DOHH2 (cell line): ENCODE data around the gene SH3BP5L.

Source experiments
- H3F3A ChIP-seq: fragments of 200-600 bp; sonication (generic), shearing (Covaris generic); 2 replicates; pipeline ENCODE4 v1.6.0; 2016; ENCODE audit warnings: antibody characterized with exemption, mild to moderate bottlenecking; ENCODE audit not compliant: control insufficient read depth, insufficient read depth
- H3K27ac ChIP-seq: fragments of 200-600 bp; sonication (generic); 2 replicates; pipeline ENCODE4 v1.5.1; 2014; ENCODE audit warnings: low read depth, mild to moderate bottlenecking, low read length, moderate library complexity
- H3K27me3 ChIP-seq: fragments of 200-600 bp; sonication (generic); 2 replicates; pipeline ENCODE4 v1.6.1; 2014; ENCODE audit warnings: mild to moderate bottlenecking, low read length, mixed read lengths; ENCODE audit not compliant: control insufficient read depth
- H3K36me3 ChIP-seq: fragments of 200-600 bp; sonication (generic); 2 replicates; pipeline ENCODE4 v1.6.1; 2014; ENCODE audit warnings: mild to moderate bottlenecking, low read length, moderate library complexity, mixed read lengths; ENCODE audit not compliant: control insufficient read depth
- H3K4me1 ChIP-seq: fragments of 200-600 bp; sonication (generic); 2 replicates; pipeline ENCODE4 v1.6.1; 2014; ENCODE audit warnings: mild to moderate bottlenecking, low read length, mixed read lengths; ENCODE audit not compliant: control insufficient read depth
- H3K4me2 ChIP-seq: fragments of 200-600 bp; sonication (generic); 2 replicates; pipeline ENCODE4 v1.6.0; 2014; ENCODE audit warnings: mild to moderate bottlenecking, low read length, moderate library complexity
- H3K4me3 ChIP-seq: fragments of 200-600 bp; sonication (generic); 2 replicates; pipeline ENCODE4 v1.5.1; 2014; ENCODE audit warnings: mild to moderate bottlenecking, low read length, mixed read lengths
- H3K79me2 ChIP-seq: fragments of 200-600 bp; sonication (generic); 2 replicates; pipeline ENCODE4 v1.6.1; 2014; ENCODE audit warnings: mild to moderate bottlenecking, low read length, mixed read lengths; ENCODE audit not compliant: control insufficient read depth
- H3K9me2 ChIP-seq: fragments of 200-600 bp; sonication (generic); replicated peaks from 2 replicates; pipeline ENCODE4 v1.6.1; 2014; ENCODE audit warnings: mild to moderate bottlenecking, low read length, mixed read lengths; ENCODE audit not compliant: control insufficient read depth
- H3K9me3 ChIP-seq: fragments of 200-600 bp; sonication (generic); 2 replicates; pipeline ENCODE4 v1.6.1; 2014; ENCODE audit warnings: antibody characterized with exemption, low read length, mixed read lengths; ENCODE audit not compliant: control insufficient read depth, insufficient read depth
- H4K20me1 ChIP-seq: fragments of 200-600 bp; sonication (generic); 2 replicates; pipeline ENCODE4 v1.6.0; 2014; ENCODE audit warnings: low read depth, mild to moderate bottlenecking, antibody characterized with exemption, low read length, moderate library complexity; ENCODE audit not compliant: control insufficient read depth, insufficient read depth
- EZH2phosphoT487 ChIP-seq: fragments of 200-600 bp; sonication (generic); IDR thresholded peaks from 2 replicates; pipeline ENCODE4 v1.6.1; 2017; ENCODE audit warnings: borderline replicate concordance, mild to moderate bottlenecking, antibody characterized with exemption, low read length, moderate library complexity, mixed read lengths
- TF ChIP-seq, protein P1 (sequence below): fragments of 200-600 bp; sonication (generic); IDR thresholded peaks from one replicate; pipeline ENCODE4 v1.5.1; 2014; ENCODE audit warnings: antibody characterized with exemption, mild to moderate bottlenecking, low read depth, low read length; ENCODE audit not compliant: poor library complexity, severe bottlenecking

The SH3BP5L gene

DNA sequence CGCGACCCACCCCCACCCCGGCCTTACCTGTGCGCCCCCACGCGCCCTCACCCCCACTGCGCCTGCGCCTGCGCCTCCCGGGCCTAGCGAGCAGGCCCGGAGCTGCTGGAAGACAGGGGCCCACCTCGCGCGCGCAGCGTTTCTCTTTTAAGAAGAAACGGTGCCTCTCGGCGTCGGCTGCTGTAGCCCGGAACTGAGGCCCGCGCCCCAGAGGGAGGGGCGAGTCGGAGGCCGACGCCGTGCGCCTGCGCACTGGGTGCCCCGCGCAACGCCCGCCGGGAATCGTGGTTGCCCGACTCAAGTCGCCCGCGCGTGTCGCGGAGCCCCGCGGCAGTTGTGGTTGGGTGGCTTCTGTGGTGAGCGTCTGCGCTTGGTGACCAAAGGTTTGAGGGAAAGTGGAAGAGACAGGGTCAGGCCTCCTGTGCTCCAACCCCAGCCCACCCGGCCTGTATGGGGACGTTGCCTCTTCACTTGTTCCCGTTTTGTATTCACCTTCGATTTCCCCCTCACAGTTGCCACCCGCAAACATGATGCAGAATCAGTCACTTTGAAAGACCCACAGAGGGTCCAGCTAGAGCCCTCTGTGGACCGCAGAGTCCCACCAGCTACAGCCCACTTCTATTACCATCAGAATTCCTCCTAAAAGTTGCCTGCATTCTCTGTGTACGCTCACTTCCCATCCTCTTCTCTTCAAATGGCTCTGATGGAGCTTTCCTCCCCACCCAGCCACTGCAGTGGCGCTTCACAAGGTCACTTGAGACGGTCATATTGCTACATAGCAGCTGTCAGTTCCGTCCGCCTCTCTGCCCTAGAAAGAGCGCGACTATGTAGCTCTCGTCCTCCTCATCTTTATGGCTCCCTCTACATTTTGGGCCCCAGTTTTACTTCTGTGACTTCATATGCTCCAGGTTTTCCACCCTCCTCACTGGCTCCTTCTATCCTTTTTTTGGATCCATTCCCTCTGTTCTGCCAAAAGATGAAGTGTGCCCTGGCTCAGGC is 33.5 kb upstream of the SH3BP5L start, which contains the start of gene ZNF692:
Gene ZNF692, minus strand, starts transcription at position 195 of the 999 bp plus-strand sequence. CDS start 776 bp downstream, outside the sequence.
- Histone ChIP-seq H3K4me1 (peaks cover 52% of the 10 kb centered on the region), H4K20me1 (no peaks in the 10 kb centered on the region), H3F3A (no peaks in the 10 kb centered on the region; the same call in 1 of the 2 replicates), H3K27me3 (no peaks in the 10 kb centered on the region), H3K4me3 (peak within 1 kb of the TSS; percentile 87), H3K79me2 (peaks cover 19% of the 10 kb centered on the region), H3K36me3 (peaks cover 23% of the 10 kb centered on the region), H3K27ac (peak within 1 kb of the TSS; percentile 61), H3K9me2 (no peaks in the 10 kb centered on the region), H3K9me3 (no peaks in the 10 kb centered on the region), H3K4me2 (peak within 1 kb of the TSS; percentile 85)
- TF ChIP-seq, protein P1, sequence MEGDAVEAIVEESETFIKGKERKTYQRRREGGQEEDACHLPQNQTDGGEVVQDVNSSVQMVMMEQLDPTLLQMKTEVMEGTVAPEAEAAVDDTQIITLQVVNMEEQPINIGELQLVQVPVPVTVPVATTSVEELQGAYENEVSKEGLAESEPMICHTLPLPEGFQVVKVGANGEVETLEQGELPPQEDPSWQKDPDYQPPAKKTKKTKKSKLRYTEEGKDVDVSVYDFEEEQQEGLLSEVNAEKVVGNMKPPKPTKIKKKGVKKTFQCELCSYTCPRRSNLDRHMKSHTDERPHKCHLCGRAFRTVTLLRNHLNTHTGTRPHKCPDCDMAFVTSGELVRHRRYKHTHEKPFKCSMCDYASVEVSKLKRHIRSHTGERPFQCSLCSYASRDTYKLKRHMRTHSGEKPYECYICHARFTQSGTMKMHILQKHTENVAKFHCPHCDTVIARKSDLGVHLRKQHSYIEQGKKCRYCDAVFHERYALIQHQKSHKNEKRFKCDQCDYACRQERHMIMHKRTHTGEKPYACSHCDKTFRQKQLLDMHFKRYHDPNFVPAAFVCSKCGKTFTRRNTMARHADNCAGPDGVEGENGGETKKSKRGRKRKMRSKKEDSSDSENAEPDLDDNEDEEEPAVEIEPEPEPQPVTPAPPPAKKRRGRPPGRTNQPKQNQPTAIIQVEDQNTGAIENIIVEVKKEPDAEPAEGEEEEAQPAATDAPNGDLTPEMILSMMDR = peak; percentile 3
- TF ChIP-seq EZH2phosphoT487 = no peak

- peak overlapping the region; percentile 61 for H3K27ac ChIP-seq
- H3K4me2 ChIP-seq = peak overlapping the region; percentile 85
- H4K20me1 ChIP-seq = no peaks in the 10 kb centered on the region
- H3K9me2 ChIP-seq = no peaks in the 10 kb centered on the region
- H3K4me1 ChIP-seq = peaks cover 44% of the 10 kb centered on the region
- peaks cover 19% of the 10 kb centered on the region for H3K79me2 ChIP-seq
- H3K36me3 ChIP-seq = peaks cover 32% of the 10 kb centered on the region
- H3K4me3 ChIP-seq = peak overlapping the region; percentile 87
- no peaks in the 10 kb centered on the region for H3K27me3 ChIP-seq
- H3K9me3 ChIP-seq = no peaks in the 10 kb centered on the region
- TF ChIP-seq EZH2phosphoT487 = no peak
- TF ChIP-seq, protein P1 = peak; percentile 87
- no peaks in the 10 kb centered on the region; the same call in 1 of the 2 replicates for H3F3A ChIP-seq
These were observed 32.6 kb upstream of the SH3BP5L start for GRCh38 chr1:248858096-248858890.

GRCh38 chr1:248857749-248858095 is 32.0 kb upstream of the SH3BP5L start:
- peak overlapping the region; percentile 85 for H3K4me2 ChIP-seq
- no peaks in the 10 kb centered on the region for H3K9me2 ChIP-seq
- H3K9me3 ChIP-seq = no peaks in the 10 kb centered on the region
- H3K79me2 ChIP-seq = peaks cover 19% of the 10 kb centered on the region
- TF ChIP-seq, protein P1 = no peak
- TF ChIP-seq EZH2phosphoT487 = no peak
- no peaks in the 10 kb centered on the region for H4K20me1 ChIP-seq
- peaks cover 45% of the 10 kb centered on the region for H3K4me1 ChIP-seq
- no peaks in the 10 kb centered on the region for H3K27me3 ChIP-seq
- no peaks in the 10 kb centered on the region; the same call in 1 of the 2 replicates for H3F3A ChIP-seq
- peak overlapping the region; percentile 61 for H3K27ac ChIP-seq
- peak overlapping the region; percentile 87 for H3K4me3 ChIP-seq
- peaks cover 38% of the 10 kb centered on the region for H3K36me3 ChIP-seq
